ENCODE data around the gene ARHGAP45.

- TF ChIP-seq CTCF (IDR thresholded peaks at IDR 0.05; ENCODE audit: insufficient read depth, low read depth, low read length) (no peak), EZH2 (IDR thresholded peaks at IDR 0.05; ENCODE audit: insufficient read depth, low read length) (no peak)
These were observed 668 bp upstream of the ARHGAP45 start for GRCh38 chr19:1066251-1066747.

Data from astrocyte (in vitro differentiated cells and primary cell).